ENCODE data around the gene NCCRP1. TPM values are rescaled to one million over a fixed set of nuclear protein-coding genes. Genes with fewer than 3 reads are reported as not detected.

Gene NCCRP1
- total RNA-seq, 3 donors from 2014 or later: not detected

DNA sequence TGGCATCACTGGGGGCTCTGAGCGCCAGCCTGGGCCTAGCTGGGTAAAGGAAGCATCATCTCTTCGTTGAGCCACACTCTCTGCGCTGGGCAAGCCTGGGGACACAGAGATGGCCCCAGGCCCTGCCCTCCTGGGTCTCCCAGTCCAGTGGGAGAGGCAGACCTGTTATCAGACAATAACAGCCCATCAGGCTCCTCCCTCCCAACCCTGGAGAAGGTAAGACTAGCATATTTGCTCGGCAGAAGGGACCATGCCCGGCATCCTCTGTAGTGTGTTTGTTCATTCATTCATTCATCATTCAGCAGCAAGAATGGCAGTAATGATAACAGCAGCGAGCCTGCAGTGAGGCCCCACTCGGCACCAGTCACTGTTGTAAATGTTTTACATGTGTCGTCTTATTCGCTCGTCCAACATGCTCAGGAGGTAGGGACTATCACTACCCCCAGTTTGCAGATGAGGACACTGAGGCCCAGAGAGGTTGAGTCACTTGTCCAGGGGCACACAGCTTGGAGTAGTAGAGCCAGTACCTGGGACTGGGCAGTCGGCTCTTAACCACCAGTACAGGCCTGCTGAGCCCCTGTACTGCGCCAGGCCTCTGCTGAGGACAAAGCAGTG, 38.0 kb upstream of the NCCRP1 start:
- DNase-seq (no peak), ATAC-seq (no peak)
- H3K36me3 Mint-ChIP-seq (ENCODE audit: insufficient read depth): peaks cover 3% of the 10 kb centered on the region
- H3K9me3 Mint-ChIP-seq: no peaks in the 10 kb centered on the region
- no peak overlapping the region for H3K4me3 Mint-ChIP-seq
- peaks cover 24% of the 10 kb centered on the region for H3K4me1 Mint-ChIP-seq (ENCODE audit: low read depth)
- no peaks in the 10 kb centered on the region for H3K27me3 Mint-ChIP-seq (ENCODE audit: low read depth)

DNA sequence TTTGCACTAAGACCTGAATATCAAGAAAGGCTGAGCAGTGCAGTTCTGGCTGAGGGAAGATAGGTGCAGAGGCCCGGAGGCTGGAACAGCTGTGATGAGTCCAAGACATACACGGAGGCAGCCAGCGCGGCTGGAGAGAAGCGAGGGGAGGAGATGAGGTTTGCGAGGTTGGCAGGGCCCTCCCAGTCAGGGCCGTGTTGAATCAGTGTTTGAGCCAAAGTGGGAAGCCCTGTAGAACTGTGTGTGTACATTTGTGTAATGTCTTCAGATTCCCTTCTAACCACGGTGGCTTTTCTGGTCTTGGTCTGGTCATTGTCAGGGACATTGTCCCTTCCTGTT, 36.3 kb upstream of the NCCRP1 start:
- ATAC-seq (no peak), DNase-seq (no peak)
- H3K36me3 Mint-ChIP-seq (ENCODE audit: insufficient read depth): no peaks in the 10 kb centered on the region
- no peaks in the 10 kb centered on the region for H3K27me3 Mint-ChIP-seq (ENCODE audit: low read depth)
- H3K9me3 Mint-ChIP-seq: no peaks in the 10 kb centered on the region
- H3K4me1 Mint-ChIP-seq (ENCODE audit: low read depth): peaks cover 18% of the 10 kb centered on the region
- no peak overlapping the region for H3K4me3 Mint-ChIP-seq

DNA sequence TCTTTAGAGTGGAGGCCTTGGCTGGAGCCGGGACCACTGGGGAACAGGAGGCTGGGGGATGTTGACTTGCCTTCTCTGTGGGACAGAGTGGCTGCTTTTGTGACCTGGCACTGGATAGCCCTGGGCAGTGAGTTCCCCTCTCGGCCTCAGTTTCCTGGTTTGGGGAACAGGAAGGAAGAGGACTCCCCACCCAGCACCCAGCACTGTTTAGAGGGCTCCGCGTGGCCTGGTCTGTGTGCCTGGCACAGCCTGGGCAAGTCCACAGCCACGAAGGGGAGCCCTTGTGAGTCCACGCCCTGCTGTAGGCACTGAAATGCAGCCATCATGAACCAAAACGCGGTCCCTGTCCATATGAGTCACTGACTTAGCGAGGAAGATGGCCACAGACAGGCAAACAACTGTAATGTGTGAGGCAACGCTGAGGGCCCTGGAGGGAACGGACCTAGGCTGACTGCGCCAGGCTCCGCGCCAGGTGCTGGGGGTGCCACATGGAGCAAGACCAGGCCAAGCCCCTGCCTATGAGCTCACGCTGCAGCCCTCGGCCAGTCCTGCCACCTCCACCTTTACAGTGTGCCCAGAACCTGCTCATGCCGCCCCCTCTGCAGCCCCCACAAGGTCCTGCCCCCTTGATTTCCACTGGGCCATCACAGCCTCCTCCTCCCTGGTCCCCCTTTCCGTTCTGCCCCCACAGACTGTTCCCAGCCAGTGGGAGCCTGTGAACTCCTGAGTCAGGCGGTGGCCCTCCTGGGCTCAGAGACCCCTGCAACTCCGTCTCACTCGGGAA, 35.7 kb upstream of the NCCRP1 start:
- Mint-ChIP-seq H3K9me3 (no peaks in the 10 kb centered on the region), H3K4me1 (ENCODE audit: low read depth) (peaks cover 17% of the 10 kb centered on the region), H3K27me3 (ENCODE audit: low read depth) (no peaks in the 10 kb centered on the region), H3K36me3 (ENCODE audit: insufficient read depth) (no peaks in the 10 kb centered on the region), H3K4me3 (no peak overlapping the region)
- DNase-seq: no peak
- no peak for ATAC-seq

DNA sequence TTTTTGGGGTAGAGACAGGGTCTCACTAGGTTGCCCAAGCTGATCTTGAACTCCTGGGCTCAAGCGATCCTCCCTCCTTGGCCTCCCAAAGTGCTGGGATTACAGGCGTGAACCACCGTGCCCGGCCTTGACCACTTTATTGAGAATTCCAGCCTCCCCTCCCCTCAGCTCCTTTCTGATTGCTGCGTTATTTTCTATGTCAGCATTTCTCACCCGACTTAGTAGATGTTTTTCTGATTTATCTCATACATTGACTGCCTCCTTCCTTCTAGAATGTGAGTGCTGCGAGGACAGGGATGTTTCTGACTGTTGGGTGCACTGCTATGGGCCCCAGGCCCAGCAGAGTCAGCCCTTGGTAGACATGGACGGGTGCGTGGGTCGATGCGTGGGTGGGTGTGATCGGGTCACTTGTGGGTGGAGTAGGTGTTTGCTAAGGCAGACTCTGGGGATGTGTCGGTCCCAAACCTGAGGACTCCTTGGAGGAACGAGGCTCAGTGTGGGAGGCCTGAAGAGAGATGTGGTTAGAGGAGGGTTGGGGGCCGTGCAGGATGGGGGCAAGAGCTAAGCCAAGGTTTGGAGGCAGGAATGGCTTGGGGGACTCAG, 34.2 kb upstream of the NCCRP1 start:
- no peak overlapping the region for H3K4me3 Mint-ChIP-seq
- H3K4me1 Mint-ChIP-seq (ENCODE audit: low read depth): peaks cover 13% of the 10 kb centered on the region
- no peaks in the 10 kb centered on the region for H3K27me3 Mint-ChIP-seq (ENCODE audit: low read depth)

DNA sequence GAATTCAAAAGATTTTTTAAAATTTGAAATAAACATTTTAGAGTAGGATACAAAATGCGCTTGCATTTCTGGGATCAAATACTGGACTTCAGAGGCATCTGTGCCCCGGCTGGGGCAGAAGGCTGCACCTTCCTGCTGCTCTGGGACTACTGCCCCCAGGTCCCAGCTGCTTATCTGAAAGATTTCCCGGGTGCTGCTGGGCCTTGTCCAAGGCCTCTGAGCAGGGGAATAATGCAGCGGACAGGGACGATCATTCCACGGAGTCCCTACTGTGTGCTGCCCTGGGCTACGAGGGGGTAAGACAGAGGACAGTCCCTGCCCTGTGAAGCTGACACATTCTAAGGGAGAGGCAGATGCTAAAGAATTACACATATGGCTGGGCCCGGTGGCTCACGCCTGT, 33.1 kb upstream of the NCCRP1 start:
- H3K4me1 Mint-ChIP-seq (ENCODE audit: low read depth): peaks cover 13% of the 10 kb centered on the region
- H3K9me3 Mint-ChIP-seq: no peaks in the 10 kb centered on the region
- no peak for DNase-seq
- H3K36me3 Mint-ChIP-seq (ENCODE audit: insufficient read depth): no peaks in the 10 kb centered on the region
- ATAC-seq: no peak
- H3K27me3 Mint-ChIP-seq (ENCODE audit: low read depth): no peaks in the 10 kb centered on the region
- H3K4me3 Mint-ChIP-seq: no peak overlapping the region

More for the DNA sequence above, 34.2 kb upstream of the NCCRP1 start:
- H3K9me3 Mint-ChIP-seq: no peaks in the 10 kb centered on the region
- DNase-seq (no peak), ATAC-seq (no peak)
- H3K36me3 Mint-ChIP-seq (ENCODE audit: insufficient read depth): no peaks in the 10 kb centered on the region

DNA sequence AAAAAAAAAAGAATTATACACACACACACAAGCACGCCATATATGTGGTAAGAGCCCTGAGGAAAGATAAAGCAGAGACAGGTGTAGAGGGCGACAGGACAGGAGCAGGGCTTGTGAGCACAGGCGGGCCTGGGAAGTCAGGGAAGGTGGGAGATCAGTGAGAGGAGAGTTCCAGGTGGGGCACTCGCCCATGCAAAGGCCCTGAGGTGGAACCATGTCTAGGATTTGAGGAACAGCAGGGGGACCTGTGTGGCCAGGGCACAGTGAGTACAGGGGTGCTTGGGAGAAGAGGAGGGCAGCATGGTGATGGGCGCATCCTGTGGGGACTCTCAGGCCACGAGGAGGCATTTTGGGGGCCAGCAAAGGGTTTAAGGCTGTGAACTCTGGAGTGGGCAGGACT, 32.5 kb upstream of the NCCRP1 start:
- Mint-ChIP-seq H3K4me3 (no peak overlapping the region), H3K36me3 (ENCODE audit: insufficient read depth) (peaks cover 4% of the 10 kb centered on the region), H3K27me3 (ENCODE audit: low read depth) (no peaks in the 10 kb centered on the region), H3K4me1 (ENCODE audit: low read depth) (peaks cover 11% of the 10 kb centered on the region), H3K9me3 (no peaks in the 10 kb centered on the region)
- no peak for ATAC-seq
- no peak for DNase-seq

DNA sequence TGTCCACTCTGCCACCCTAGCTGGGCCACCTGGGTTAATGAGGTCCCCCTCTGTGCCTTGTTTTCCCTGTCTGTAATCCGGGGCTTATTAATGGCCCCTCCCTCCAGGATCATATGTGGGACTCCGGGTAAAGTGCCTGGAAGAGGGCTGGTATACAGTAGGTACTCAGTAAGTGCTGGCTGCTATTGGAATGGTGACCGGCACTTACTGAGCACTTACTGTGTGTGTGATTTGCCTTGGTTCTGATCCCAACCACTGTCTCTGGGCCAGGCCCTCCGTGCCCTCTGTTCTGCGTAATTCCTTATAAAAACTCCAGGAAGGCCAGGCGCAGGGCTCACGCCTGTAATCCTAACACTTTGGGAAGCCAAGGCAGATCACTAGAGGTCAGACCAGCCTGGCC, 30.9 kb upstream of the NCCRP1 start:
- Mint-ChIP-seq H3K4me3 (no peak overlapping the region), H3K4me1 (ENCODE audit: low read depth) (peaks cover 5% of the 10 kb centered on the region), H3K9me3 (no peaks in the 10 kb centered on the region), H3K36me3 (ENCODE audit: insufficient read depth) (peaks cover 4% of the 10 kb centered on the region), H3K27me3 (ENCODE audit: low read depth) (no peaks in the 10 kb centered on the region)
- no peak for ATAC-seq
- DNase-seq: no peak

DNA sequence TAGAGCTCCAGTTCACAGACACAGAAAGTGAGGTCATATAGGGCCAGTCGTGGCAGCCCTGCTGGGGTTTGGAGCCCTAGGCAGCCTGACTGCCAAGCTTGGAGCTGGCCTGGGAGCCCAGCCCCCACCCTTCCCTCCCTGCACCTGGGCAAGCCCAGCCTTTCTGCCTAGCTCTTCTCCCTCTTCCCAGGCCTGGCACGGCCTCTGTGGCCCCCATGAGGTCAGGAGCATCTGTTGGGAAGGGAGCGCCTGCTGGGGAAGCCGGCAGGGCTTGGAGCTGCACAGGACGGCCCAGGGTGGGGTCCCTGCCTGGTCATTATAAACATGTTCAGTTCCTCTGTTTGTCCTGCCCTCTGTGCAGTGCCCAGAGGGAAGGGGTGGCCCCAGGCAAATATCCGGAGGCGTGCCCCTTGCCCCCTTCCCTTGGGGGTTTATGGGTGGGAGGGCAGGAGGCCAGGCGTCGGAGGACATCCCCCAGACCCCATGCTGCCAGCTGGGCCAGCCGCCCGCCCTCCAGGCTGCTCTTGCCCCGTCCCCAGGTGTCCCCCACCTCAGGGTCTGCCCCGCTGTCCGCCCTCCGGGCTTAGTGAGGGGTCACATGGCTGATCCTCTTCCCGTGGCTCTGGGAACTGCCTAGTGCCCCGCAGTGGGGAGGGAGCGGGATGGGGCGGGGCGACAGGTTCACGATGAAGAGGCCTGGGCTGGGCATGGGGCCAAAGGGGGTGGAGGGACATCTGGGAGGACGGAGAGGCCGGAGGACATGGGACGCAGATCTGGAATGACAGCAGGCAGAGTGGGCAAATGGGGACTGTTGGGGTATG, 30.0 kb upstream of the NCCRP1 start:
- no peak for ATAC-seq
- no peaks in the 10 kb centered on the region for H3K27me3 Mint-ChIP-seq (ENCODE audit: low read depth)
- no peaks in the 10 kb centered on the region for H3K9me3 Mint-ChIP-seq
- peaks cover 4% of the 10 kb centered on the region for H3K36me3 Mint-ChIP-seq (ENCODE audit: insufficient read depth)
- peaks cover 5% of the 10 kb centered on the region for H3K4me1 Mint-ChIP-seq (ENCODE audit: low read depth)
- no peak for DNase-seq
- no peak overlapping the region for H3K4me3 Mint-ChIP-seq

DNA sequence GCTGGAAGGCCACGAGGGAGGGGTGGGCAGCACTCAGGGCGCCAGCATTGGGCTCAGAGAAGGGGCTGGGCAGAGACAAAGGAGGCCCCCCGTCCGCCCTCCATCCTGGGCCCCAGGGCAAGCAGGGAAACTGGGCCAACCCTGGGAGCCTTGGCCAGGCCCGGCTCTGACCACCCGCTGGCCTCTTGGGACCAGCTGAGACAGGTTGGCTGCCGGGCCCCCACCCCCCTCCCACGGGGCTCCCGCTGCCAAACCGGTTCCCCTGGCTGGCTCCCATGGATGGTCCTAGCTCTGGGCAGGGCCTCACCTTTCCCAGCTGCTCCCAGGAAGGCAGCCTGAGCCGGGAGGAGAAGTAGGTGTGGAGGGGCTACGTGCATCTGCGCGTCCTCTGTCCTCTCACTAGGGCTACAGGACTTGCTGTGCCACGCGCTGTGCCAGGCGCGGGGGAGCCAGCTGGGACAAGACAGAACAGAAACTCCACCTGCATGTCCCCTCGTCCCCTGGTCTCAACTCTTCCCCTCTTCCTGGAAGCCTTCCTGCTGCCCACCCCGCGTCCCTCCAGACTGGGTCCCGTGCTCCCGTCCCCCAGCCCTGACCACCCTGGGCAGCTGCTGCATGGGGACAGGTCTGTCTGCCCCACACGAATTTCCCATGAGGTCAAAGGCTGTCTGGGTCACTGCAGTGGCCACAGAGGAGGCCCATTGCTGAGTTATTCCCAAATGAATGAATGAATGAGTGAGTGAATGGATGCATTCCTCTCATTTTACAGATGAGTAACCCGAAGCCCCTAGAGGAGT, 29.1 kb upstream of the NCCRP1 start:
- ATAC-seq (no peak), DNase-seq (no peak)
- H3K9me3 Mint-ChIP-seq: no peaks in the 10 kb centered on the region
- peaks cover 4% of the 10 kb centered on the region for H3K36me3 Mint-ChIP-seq (ENCODE audit: insufficient read depth)
- no peak overlapping the region for H3K4me3 Mint-ChIP-seq
- H3K27me3 Mint-ChIP-seq (ENCODE audit: low read depth): no peaks in the 10 kb centered on the region
- H3K4me1 Mint-ChIP-seq (ENCODE audit: low read depth): peaks cover 2% of the 10 kb centered on the region

DNA sequence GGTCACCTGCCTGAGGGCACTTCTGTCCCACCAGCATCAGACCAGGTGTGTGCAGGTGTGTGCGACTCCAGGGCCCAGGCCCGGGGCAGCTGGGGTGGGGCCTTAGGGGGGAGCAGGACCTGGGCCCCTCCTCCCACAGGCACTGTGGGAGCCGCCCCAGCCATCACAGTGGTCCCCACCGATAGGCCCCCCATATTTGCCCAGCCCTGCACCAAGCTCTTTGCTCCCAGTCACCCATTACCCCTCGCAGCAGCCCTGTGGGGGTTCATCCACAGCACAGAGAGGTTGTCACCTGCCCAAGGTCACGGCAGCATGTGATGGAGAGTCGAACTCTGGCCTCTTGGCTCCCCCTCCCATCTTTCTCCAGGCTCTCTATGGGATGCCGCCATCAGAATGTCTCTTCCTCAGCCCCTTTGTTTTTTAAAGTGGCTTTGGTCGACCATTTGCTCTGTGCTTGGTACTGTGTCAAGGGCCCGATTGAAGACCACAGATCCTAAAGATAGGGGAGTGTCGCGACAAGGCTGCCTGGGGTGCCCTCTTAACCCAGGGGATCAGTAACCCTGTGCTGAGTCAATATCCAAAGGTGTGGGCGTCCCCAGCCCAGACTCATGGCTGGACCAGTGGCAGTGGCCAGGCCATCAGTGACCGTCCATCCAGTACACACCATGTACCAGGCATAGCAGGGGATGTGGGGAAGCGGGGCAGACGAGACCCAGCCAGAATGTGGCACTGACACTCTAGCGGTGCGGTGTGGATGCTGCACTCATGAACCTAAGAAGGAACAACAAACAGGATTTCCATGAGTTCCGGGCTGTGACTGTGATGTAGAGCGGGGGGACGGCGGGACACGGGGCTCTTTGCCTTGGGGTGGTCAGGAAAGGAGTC, 28.3 kb upstream of the NCCRP1 start:
- H3K36me3 Mint-ChIP-seq (ENCODE audit: insufficient read depth): peaks cover 4% of the 10 kb centered on the region
- no peak for DNase-seq
- ATAC-seq: no peak
- no peak overlapping the region for H3K4me3 Mint-ChIP-seq
- no peaks in the 10 kb centered on the region for H3K4me1 Mint-ChIP-seq (ENCODE audit: low read depth)
- H3K9me3 Mint-ChIP-seq: no peaks in the 10 kb centered on the region
- H3K27me3 Mint-ChIP-seq (ENCODE audit: low read depth): no peaks in the 10 kb centered on the region

DNA sequence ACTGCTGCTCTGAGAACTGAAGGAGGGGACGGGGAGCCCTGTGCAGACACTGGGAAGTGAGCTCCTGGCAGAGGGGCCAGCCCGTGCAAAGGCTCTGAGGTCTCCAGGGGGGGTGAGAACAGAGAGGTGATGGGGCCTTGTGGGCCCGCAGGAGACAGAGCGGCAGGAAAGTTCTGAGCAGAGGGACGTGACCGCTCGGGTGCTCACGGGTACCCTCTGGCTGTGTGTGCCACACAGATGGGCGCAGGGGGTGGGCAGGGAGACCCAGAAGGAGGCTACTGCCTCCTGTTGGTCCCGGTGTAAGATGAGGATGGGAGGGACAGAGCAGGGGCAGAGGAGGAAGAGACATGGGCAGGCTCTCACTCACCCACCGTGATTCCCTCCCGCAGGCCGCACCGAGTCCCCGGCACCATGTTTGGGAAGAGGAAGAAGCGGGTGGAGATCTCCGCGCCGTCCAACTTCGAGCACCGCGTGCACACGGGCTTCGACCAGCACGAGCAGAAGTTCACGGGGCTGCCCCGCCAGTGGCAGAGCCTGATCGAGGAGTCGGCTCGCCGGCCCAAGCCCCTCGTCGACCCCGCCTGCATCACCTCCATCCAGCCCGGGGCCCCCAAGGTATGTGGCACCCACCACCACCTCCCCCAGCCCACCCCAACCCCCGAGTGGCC, 27.5 kb upstream of the NCCRP1 start:
- Mint-ChIP-seq H3K9me3 (no peaks in the 10 kb centered on the region), H3K36me3 (ENCODE audit: insufficient read depth) (peaks cover 4% of the 10 kb centered on the region), H3K4me3 (no peak overlapping the region), H3K27me3 (ENCODE audit: low read depth) (no peaks in the 10 kb centered on the region), H3K4me1 (ENCODE audit: low read depth) (no peaks in the 10 kb centered on the region)
- no peak for DNase-seq
- no peak for ATAC-seq

DNA sequence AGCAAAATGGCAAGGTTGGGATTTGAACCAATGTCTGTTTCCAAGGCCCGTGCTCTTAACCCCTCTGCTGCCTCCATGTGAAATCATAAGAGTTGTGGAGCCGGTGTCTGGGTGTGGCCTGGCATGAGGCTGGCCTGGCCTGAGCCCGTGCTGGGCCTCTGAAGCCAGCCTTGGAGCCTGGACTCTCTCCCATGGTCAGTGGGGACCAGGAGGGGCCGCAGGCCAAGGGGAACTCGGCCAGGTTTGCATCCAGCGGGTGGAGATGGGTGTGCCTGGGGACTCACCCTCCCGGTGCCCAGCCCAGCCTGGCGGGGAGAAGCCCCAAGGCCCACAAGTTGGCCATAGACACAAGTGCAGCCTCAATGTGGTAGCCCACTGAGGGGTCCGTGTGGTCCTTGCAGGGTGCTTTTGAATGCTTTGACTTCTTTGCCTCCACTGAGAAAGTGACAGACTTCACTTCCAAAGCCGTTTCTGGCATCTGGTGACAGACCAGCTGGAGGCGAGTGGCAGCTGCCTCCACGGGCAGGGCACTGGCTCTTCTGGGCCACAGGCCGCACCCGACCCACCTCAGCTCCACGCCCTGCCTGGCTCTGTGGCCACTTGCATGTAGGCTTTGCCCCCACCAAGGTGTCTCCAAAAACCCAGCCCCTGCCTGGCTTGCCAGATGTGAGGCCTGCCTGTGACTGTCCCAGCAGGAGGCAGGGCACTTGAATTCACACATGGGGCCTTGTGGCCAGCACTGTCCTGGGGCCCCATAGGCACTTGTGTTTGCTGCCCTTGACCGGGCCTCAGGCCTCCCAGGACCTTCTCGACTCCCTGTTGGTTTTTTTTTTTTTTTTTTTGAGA, 26.2 kb upstream of the NCCRP1 start:
- ATAC-seq (no peak), DNase-seq (no peak)
- H3K4me3 Mint-ChIP-seq: no peak overlapping the region
- no peaks in the 10 kb centered on the region for H3K9me3 Mint-ChIP-seq
- peaks cover 4% of the 10 kb centered on the region for H3K36me3 Mint-ChIP-seq (ENCODE audit: insufficient read depth)
- H3K27me3 Mint-ChIP-seq (ENCODE audit: low read depth): no peaks in the 10 kb centered on the region
- H3K4me1 Mint-ChIP-seq (ENCODE audit: low read depth): no peaks in the 10 kb centered on the region

Measured in activated T-cell treated with anti-CD3 and anti-CD28 coated beads, Interleukin-2, amount 50 U/mL, for 4 hours (primary cell).